ENCODE measurements around the gene INPP5D.
"Not testable (repeated sequence)": the region's sequence is repeated elsewhere in the genome, so short reads cannot be mapped to it uniquely, and the experiment has no call there.

Gene INPP5D

DNA sequence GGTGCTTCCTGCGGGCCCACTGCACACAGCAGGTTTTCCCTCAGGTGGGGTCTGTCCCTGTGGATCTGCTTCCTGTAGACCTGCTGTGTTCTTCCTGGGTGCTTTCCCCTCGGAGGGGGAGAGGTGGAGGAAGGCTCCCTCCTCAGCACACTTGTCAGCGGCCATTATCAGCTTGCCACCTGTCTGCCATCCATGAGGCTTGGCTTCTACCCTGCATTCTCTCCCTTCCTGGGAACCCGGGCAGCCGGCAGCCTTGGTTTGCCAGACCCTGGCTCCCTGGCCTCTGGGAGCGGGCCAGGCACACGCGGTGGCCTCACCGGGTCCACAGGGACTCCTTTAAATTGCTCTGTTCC lies 58.5 kb downstream of the INPP5D start:
- Histone ChIP-seq H3K27me3 (replicated peaks; ENCODE audit: control insufficient read depth, insufficient read depth, low read length) (no peaks in the 10 kb centered on the region), H3K36me3 (ENCODE audit: control insufficient read depth, insufficient read depth, low read length) (peaks cover 33% of the 10 kb centered on the region), H3K4me3 (replicated peaks; ENCODE audit: low read depth, low read length) (no peak overlapping the region)
- TF ChIP-seq, protein P1, sequence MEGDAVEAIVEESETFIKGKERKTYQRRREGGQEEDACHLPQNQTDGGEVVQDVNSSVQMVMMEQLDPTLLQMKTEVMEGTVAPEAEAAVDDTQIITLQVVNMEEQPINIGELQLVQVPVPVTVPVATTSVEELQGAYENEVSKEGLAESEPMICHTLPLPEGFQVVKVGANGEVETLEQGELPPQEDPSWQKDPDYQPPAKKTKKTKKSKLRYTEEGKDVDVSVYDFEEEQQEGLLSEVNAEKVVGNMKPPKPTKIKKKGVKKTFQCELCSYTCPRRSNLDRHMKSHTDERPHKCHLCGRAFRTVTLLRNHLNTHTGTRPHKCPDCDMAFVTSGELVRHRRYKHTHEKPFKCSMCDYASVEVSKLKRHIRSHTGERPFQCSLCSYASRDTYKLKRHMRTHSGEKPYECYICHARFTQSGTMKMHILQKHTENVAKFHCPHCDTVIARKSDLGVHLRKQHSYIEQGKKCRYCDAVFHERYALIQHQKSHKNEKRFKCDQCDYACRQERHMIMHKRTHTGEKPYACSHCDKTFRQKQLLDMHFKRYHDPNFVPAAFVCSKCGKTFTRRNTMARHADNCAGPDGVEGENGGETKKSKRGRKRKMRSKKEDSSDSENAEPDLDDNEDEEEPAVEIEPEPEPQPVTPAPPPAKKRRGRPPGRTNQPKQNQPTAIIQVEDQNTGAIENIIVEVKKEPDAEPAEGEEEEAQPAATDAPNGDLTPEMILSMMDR (IDR thresholded peaks at IDR 0.05; ENCODE audit: insufficient read depth, low read length, poor library complexity, severe bottlenecking), result no peak
- DNase-seq (ENCODE audit: extremely low read depth, insufficient read length), result no peak

DNA sequence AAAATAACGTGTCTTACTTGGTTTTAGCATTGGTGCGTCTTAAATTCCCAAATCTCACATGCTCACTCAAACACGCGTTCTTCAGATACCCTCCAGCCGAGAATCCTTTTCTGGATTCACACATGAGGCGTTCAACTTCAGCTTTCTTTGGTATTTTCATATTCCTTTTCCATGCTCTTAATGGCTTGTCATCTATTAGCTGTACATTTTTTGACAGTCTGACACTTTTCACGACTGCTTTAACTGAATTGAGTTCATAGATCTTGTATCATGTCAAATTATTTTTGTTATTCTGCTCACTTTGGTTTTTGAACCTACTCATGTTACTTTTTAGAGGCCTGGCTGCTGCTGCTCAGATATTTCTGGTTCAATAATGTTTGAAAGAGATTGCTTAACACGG lies 59.0 kb downstream of the INPP5D start:
- Histone ChIP-seq H3K4me3 (replicated peaks; ENCODE audit: low read depth, low read length) (no peak overlapping the region), H3K36me3 (ENCODE audit: control insufficient read depth, insufficient read depth, low read length) (peaks cover 34% of the 10 kb centered on the region), H3K27me3 (replicated peaks; ENCODE audit: control insufficient read depth, insufficient read depth, low read length) (no peaks in the 10 kb centered on the region)
- TF ChIP-seq, protein P1 (IDR thresholded peaks at IDR 0.05; ENCODE audit: insufficient read depth, low read length, poor library complexity, severe bottlenecking), result no peak
- no peak for DNase-seq (ENCODE audit: extremely low read depth, insufficient read length)

DNA sequence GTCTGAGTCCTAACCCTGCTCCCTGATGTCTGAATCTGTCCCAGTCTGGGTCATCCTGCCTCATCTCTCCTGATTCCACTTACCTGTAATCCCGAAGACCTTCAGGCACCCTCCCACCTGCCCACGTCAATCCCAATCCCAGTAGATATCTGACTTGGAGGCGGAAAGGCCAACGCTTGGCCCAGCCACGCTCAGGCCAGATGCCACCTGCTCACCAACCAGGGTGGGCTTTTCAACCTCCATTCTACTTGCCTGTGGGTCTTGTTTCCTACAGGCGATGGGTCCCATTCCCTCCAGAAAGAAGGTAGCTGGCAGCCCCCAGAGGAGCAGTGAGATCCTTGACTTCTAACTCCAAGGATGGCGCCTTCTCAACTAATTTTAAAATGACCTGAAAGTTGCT lies 59.7 kb downstream of the INPP5D start:
- Histone ChIP-seq H3K27me3 (replicated peaks; ENCODE audit: control insufficient read depth, insufficient read depth, low read length) (no peaks in the 10 kb centered on the region), H3K36me3 (ENCODE audit: control insufficient read depth, insufficient read depth, low read length) (peaks cover 34% of the 10 kb centered on the region), H3K4me3 (replicated peaks; ENCODE audit: low read depth, low read length) (no peak overlapping the region)
- no peak for DNase-seq (ENCODE audit: extremely low read depth, insufficient read length)
- TF ChIP-seq, protein P1 (IDR thresholded peaks at IDR 0.05; ENCODE audit: insufficient read depth, low read length, poor library complexity, severe bottlenecking), result no peak

DNA sequence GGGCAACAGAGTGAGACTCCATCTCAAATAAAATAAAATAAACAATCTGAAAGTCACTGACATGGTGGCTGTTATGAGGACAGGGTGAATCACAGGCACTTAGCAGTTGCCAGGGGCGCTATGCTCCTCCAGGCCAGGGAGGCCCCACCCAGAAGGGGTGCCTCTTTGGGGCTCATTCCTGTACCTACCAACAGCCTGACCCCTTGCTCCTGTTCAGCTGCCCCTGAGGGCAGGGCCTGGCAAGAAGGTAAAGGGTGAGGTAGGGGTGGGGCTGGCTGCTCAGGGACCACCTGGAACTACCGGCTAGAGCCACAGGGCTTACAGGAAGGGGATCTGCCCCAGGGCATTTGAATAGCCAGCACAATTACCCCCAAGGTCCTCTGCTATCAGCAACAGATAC lies 60.3 kb downstream of the INPP5D start:
- TF ChIP-seq, protein P1 (IDR thresholded peaks at IDR 0.05; ENCODE audit: insufficient read depth, low read length, poor library complexity, severe bottlenecking), result no peak
- no peak overlapping the region for H3K4me3 ChIP-seq (replicated peaks; ENCODE audit: low read depth, low read length)
- DNase-seq (ENCODE audit: extremely low read depth, insufficient read length), result no peak
- H3K27me3 ChIP-seq (replicated peaks; ENCODE audit: control insufficient read depth, insufficient read depth, low read length), result no peaks in the 10 kb centered on the region
- H3K36me3 ChIP-seq (ENCODE audit: control insufficient read depth, insufficient read depth, low read length), result peaks cover 35% of the 10 kb centered on the region

DNA sequence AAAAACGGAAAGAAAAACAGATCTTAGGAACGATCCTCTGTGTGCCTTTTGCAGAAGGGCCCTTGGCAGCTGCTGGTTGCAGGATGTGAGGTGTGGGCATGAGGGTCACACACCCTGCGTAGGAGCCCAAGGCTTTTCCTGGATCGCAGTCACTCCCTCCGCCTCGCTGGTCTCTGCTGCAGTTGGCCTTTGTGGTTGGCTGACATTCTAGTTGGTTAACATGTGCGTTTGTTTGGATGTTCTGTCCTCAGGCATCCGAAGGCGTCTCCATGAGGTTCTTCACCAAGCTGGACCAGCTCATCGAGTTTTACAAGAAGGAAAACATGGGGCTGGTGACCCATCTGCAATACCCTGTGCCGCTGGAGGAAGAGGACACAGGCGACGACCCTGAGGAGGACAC lies 61.7 kb downstream of the INPP5D start:
- TF ChIP-seq, protein P1 (IDR thresholded peaks at IDR 0.05; ENCODE audit: insufficient read depth, low read length, poor library complexity, severe bottlenecking), result no peak

DNA sequence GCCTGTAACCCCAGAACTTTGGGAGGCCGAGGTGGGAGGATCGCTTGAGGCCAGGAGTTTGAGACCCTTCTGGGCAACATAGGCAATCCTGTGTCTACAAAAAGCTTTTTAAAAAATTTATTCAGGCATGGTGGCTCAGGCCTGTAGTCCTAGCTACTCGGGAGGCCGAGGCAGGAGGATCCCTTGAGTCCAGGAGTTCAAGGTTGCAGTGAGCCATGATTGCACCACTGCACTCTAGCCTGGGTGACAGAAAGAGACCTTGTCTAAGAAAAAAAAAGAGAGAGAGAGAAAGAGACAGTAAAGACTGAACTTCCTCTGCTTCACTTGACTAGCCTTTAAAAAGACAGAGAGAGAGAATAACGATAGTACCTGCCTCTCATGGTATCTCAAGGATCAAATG lies 62.4 kb downstream of the INPP5D start:
- TF ChIP-seq, protein P1 (IDR thresholded peaks at IDR 0.05; ENCODE audit: insufficient read depth, low read length, poor library complexity, severe bottlenecking), result no peak
- Histone ChIP-seq H3K36me3 (ENCODE audit: control insufficient read depth, insufficient read depth, low read length) (peaks cover 45% of the 10 kb centered on the region), H3K27me3 (replicated peaks; ENCODE audit: control insufficient read depth, insufficient read depth, low read length) (no peaks in the 10 kb centered on the region), H3K4me3 (replicated peaks; ENCODE audit: low read depth, low read length) (no peak overlapping the region)
- no peak for DNase-seq (ENCODE audit: extremely low read depth, insufficient read length)

More for the DNA sequence above, 61.7 kb downstream of the INPP5D start:
- Histone ChIP-seq H3K4me3 (replicated peaks; ENCODE audit: low read depth, low read length) (no peak overlapping the region), H3K36me3 (ENCODE audit: control insufficient read depth, insufficient read depth, low read length) (peaks cover 41% of the 10 kb centered on the region), H3K27me3 (replicated peaks; ENCODE audit: control insufficient read depth, insufficient read depth, low read length) (no peaks in the 10 kb centered on the region)
- DNase-seq (ENCODE audit: extremely low read depth, insufficient read length), result no peak

DNA sequence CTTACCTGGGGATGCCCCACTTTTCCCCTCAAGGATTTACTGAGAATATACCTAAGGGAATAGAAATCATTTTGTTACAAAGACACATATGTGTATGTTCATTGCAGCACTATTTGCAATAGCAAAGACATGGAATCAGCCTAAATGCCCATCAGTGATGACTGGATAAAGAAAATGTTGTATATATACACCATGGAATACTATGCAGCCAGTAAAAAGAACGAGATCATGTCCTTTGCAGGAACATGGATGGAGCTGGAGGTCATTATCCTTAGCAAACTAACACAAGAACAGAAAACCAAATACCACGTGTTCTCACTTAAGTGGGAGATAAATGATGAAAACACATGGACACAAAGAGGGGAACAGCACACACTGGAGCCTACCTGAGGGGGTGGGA lies 63.4 kb downstream of the INPP5D start:
- not testable (repeated sequence) for H3K27me3 ChIP-seq (replicated peaks; ENCODE audit: control insufficient read depth, insufficient read depth, low read length); H3K4me3 ChIP-seq (replicated peaks; ENCODE audit: low read depth, low read length); DNase-seq (ENCODE audit: extremely low read depth, insufficient read length)
- peaks cover 45% of the 10 kb centered on the region for H3K36me3 ChIP-seq (ENCODE audit: control insufficient read depth, insufficient read depth, low read length)
